Stimulated activated CD4-positive, alpha-beta T cell treated with anti-CD3 and anti-CD28 coated beads, TNF-alpha, amount 100 ng/mL, for 4 hours (primary cell): ENCODE results near the gene DACH1.
"Not testable (repeated sequence)": the region's sequence is repeated elsewhere in the genome, so short reads cannot be mapped to it uniquely, and the experiment has no call there.

Experiments
- DNase-seq, 3 experiments: peaks; one replicate each; pipeline ENCODE4 v3.0.0-alpha.2; 2020; ENCODE audit warnings: low read depth in 3 of 3

DACH1 gene

GRCh38 chr13:71867131-71867814, at the start of gene DACH1:
Gene DACH1 (minus strand): TSS chr13:71867204.
- DNase-seq = no peak

DNA sequence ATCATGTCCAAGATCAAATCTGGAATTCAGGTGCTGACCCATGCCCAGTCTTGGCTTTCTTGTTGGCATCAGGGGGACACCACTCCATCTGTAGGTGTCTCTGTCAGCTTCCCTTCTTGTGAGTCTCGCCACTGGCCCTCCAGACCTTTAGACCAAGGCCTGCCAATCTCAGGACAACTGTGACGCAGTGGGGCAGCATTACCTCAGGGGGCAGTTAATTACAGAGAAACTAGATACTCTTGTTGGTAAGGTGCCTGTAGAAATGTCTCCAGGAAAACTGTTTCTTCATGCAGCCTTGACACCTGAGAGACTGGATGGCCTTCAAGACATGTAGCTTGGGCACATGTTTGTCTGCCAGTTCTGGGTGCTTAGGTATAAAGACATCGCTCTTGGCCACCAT, 46.7 kb upstream of the DACH1 start:
- no peak for DNase-seq

DNA sequence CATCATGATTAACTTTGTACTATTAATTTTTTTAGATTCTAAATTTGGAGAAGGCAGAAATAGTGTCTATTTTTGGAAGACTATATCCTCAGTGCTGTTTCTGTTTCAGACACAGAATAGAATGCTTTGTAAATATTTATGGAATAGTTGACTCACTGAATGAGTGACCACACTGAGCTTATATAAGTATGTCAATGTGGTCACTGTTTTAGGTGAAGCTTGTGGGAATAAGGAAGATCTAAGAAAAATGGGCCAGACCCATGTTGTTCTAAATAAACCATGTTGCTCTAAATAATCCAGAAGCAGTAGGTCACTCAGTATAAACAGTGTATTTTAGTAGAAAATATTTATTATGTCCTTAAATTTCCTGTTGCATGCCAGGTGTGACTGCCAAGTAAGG, 45.5 kb upstream of the DACH1 start:
- DNase-seq = no peak

DNA sequence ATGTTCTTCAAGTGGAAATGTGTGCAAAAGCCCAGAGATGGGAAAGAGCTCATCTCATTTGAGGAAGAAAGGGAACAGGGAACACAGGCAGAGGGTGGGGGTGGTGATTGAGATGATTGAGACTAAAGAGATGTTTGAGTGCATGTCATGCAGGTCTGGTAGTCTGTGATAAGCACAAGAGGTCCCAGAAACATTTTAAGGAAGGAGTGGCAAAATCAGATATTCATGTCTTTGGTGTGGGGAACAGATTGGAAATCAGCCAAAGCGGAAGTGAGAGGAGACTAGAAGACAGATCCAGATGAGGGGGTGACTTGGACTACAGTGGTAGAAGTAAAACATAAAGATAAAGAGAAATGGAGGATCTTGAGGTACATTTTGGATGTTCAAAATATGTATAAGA, 39.4 kb upstream of the DACH1 start:
- DNase-seq = no peak

GRCh38 chr13:71902676-71903075, 35.7 kb upstream of the DACH1 start:
- DNase-seq = no peak

DNA sequence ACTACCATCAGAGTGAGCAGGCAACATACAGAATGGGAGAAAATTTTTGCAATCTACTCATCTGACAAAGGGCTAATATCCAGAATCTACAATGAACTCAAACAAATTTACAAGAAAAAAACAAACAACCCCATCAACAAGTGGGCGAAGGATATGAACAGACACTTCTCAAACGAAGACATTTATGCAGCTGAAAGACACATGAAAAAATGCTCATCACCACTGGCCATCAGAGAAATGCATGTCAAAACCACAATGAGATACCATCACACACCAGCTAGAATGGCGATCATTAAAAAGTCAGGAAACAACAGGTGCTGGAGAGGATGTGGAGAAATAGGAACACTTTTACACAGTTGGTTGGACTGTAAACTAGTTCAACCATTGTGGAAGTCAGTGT, 26.5 kb upstream of the DACH1 start:
- not testable (repeated sequence) for DNase-seq

DNA sequence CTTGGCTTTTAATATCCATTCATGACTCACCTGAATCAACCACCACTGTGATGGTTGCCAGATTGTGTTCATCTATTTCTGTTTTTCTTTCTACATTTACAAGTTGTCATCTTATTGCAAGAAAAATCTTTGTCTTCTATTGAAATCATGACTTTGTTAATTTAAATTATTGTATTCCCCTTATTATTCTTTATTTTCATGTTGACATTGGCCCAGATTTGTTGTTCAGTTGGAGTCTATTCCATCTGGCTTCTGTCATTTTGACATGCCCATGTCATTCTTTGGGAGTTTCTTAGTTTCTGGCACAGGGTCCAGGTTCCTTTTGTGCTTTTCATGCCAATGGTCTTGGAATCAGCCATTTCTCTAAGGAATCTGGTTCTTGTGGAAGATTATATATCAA, 19.9 kb upstream of the DACH1 start:
- DNase-seq = no peak

DNA sequence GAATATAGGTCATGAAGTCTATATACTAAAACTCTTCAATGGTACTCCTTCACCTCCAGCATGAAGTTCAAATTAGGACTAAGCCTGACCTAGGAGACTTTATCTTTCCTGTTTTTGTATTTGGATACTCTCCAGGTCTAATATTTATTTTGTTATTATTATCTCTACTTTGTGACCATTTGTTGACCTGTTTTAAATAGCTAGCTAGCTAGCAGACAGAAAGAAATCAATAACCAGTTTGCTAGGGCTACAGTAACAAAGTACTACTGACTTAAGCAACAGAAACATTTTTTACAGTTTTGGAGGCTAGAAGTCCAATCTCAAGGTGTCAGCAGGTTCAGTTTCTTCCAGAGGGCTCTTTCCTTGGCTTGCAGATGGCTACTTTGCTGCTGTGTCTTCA, 15.1 kb upstream of the DACH1 start:
- no peak for DNase-seq

GRCh38 chr13:71880753-71881541, 13.9 kb upstream of the DACH1 start:
- no peak for DNase-seq

GRCh38 chr13:71879808-71880344, 12.9 kb upstream of the DACH1 start:
- no peak for DNase-seq

GRCh38 chr13:71879129-71879535, 12.1 kb upstream of the DACH1 start:
- DNase-seq = no peak

GRCh38 chr13:71877256-71877653, 10.3 kb upstream of the DACH1 start:
- DNase-seq = no peak

DNA sequence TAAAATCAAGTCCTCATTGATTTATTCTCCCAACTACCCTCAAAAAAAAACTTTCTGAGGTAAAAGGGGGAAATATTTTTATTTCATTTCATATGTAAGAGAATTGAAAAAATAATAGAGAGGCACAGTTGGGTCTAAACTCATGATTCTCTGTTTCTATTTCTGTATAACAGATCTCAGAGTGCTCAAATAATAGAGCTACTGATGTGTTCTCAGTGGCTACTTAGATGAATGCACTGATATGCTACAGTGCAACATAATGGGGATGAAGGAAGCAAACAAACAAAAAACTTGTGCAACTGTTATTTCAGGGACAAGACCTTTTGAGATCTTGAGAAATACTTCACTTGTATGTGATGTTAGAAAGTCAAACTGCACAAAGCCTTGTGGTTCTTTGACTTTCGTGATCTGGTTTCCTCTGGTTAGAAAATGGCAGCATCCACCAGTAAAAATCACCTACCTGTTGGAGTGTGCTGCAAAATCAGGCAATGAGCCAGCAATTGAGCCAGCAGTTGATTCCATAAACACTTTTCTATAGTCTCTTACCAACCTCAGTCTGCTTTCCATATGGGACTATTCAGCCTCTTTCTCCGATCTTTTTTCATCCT, 9.7 kb upstream of the DACH1 start:
- no peak for DNase-seq

DNA sequence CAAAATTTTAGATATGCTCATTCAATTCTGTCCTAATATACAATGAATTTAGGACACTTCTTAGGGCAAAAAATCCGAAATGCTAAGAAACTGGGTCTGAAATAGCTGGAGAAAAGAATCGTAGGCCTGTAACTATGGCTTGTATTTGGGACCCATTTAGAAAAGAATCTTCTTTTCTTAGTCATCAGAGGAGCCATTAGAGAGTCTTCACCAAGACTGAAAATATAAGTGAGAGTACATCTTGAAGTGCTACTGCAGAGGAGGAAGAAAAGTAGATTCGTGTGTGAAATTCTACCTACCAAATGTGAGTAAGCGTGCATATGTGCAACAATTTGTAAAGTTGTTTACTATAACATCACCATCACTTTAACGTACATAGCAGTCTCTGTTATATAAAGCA, 8.8 kb upstream of the DACH1 start:
- DNase-seq = no peak

DNA sequence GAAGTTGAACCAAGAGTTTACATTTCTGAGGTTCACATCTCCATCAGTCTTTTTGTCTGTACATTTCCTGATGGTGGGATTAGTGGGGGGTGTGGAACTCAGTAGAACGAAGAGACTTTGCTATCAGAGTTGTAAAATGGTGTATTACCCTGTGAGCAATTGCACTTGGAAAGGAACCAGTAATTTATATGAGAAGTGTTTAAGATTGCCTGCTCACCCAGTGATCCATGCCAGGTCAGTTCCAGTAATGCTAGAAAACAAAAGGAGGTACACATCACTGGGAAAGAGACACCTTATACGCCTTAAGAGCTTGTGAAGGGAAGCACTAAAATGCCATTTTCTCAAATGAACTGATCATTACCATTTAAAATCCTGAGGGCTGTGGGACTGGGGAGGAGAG, 7.5 kb upstream of the DACH1 start:
- no peak for DNase-seq

DNA sequence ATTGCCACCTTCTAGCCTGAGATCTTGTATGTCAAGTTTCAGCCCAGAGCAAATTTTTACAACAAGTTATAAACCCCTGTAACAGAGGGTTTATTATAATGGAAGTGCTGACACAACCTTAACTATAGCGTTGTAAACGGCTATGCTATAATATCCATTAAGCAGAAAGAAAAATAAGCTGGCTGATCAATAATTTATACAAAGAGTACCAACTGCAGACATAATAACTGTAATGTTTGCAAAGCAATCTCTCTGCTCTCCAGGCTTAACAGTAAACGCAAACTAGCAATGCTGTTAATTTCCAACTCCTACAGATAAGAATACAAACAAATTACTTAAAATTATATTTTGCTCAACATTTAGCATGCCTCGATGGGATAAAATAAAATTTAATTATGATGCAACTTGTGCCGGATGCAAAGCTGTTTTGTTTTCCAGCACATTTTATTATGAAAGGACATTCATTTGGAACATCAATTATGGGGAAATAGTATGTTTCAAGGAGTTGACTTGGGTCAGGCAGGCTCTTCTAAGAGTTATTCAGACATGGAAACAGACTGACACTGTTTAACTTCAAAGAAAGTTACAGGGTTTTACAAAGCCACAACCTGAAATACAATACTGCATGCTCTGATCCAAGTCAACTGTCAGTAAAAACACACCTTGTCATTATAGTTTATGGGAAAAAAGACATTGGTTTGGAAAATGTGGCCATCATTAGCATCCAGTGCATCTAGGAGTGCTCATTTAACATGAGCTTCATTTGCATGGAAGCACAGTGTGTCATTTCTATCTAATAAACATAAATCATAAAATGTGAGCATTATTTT, 6.6 kb upstream of the DACH1 start:
- no peak for DNase-seq

- no peak for DNase-seq
These were observed 4.8 kb upstream of the DACH1 start for GRCh38 chr13:71871844-71872243.

DNA sequence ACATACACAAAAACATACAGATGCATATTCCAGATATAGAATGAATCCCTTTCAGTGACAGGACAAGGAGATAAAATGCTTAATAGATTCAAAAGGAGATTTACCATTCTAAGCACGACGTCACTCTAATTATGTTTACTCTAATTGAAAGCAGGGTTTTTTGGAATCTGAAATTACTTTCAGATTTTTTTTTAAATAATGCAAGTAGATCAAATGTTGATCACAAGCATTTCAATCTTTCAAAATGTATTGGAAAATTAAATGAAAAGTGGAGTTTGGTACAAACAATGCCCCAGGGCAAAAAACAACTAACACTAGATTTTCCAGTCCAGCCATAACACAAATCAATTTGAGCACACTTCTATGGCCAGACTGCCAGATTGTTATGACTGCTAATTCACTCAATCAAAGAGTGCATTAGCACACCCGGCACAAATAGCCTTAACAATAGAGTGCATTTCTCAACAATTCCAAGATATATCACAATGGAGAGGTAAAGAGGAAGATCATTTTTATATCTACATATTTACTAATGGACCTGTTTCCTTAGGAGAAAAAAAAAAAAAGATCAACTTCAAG, 4.3 kb upstream of the DACH1 start:
- no peak for DNase-seq

DNA sequence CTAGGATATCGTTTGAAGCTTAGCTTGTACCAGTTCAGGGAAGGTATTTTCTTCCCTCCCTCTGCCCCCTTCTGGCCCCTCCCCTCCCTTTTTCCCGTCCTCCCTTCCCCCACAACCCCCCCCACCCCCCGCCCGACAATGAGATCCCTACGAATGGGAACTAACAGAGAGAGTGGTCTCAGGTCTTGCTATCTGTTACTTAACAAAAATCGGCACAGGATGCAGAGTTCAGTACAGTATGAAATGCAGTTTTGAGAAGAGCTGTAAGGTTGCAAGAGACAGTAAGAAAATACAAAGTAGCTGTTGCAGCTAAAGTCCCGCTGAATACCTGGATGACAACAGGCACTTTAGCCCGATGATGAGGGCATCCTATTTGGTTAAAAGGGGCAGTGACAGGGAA, 3.1 kb upstream of the DACH1 start:
- DNase-seq = no peak

- no peak for DNase-seq
These were observed 2.3 kb upstream of the DACH1 start for GRCh38 chr13:71869274-71869673.

DNA sequence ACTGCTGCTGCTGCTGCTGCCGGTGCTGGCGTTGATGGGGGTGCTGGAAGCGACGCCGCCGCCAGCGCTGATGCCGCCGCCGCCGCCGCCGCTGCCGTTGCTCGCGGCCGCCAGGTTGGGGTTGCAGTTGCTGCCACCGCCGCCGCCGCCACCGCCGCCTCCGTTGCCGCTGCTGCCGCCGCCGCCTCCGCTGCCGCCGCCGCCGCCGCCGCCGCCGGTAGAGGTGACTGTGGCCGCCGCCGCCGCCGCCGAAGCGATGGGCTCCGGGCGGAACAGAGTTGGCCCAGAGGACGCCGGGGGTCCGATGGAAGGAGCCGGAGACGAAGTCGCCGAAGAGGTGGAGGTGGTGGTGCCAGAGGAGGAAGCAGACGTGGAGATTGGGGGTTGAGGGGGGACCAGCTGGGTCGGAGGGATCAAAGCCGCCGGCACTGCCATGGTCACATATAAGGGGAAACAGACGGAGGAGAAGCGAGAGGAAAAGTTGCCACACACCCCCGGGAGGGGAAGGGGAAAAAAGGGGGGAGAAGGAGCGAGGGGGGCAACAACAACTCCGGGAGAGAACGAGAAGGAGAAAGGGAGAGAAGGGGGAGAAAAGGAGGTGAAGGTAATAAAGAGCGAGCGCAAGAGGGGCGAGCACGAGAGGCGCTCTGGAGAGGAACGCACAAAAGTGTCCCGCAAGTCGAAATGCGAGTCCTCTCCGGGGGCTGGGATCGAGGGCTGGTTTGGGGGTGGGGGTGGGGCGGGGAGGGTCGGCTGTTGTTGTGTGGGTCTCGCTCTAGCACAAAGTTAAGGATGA, 471 bp downstream of the DACH1 start:
- no peak for DNase-seq
